Loucy (cell line): ENCODE data around the gene DNAI4.
"Not testable (repeated sequence)": the region's sequence is repeated elsewhere in the genome, so short reads cannot be mapped to it uniquely, and the experiment has no call there.

ENCODE experiments used
- CTCF ChIP-seq: fragments of 200-600 bp; sonication (generic); conservative IDR thresholded peaks from 2 replicates; pipeline ENCODE4 v1.5.1; 2014; ENCODE audit warnings: mild to moderate bottlenecking, antibody characterized with exemption, low read length
- EZH2phosphoT487 ChIP-seq: fragments of 200-600 bp; IDR thresholded peaks from 2 replicates; pipeline ENCODE4 v1.6.1; 2018; ENCODE audit warnings: antibody characterized with exemption, mild to moderate bottlenecking, moderate library complexity, borderline replicate concordance

DNA sequence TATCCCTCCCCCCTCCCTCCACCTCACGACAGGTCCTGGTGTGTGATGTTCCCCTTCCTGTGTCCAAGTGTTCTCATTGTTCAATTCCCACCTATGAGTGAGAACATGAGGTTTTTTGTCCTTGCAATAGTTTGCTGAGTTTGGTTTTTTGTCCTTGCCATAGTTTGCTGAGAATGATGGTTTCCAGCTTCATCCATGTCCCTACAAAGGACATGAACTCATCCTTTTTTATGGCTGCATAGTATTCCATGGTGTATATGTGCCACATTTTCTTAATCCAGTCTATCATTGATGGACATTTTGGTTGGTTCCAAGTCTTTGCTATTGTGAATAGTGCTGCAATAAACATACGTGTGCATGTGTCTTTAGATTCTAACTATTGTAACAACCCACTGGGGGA is 128.8 kb downstream of the DNAI4 start:
- TF ChIP-seq CTCF, EZH2phosphoT487: not testable (repeated sequence)
